ENCODE data around the gene KLHL3.

KLHL3 gene

DNA sequence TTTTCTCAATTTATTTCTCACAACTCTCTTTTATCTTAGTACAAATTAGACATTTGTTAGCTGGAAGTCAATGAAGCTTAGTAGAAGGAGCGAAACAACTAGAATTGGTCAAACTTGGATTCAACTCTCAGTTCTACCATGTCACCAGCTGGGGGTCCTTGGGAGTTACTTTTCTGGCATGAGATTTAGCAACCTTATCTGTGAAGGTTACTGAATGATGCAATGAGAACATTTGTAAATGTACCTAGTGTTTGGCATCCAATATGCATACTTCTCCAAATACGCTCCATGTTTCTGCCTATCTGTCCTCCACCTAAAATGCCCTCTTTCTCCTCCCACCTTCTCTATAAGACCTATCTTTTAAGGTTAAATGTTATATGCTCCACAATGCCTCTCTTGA is 12.0 kb upstream of the KLHL3 start:
- Histone ChIP-seq H3K4me1 (peaks cover 21% of the 10 kb centered on the region), H3K4me2 (no peak overlapping the region), H4K20me1 (peaks cover 73% of the 10 kb centered on the region), H3K4me3 (no peak overlapping the region), H3K36me3 (peaks cover 13% of the 10 kb centered on the region; the same call in 1 of the 2 replicates), H3K9me3 (no peaks in the 10 kb centered on the region), H3K27ac (no peak overlapping the region), H3K27me3 (no peaks in the 10 kb centered on the region), H3K9ac (no peak overlapping the region)
- no peak for TF ChIP-seq Cebpa-rat (IDR thresholded peaks at IDR 0.05)

DNA sequence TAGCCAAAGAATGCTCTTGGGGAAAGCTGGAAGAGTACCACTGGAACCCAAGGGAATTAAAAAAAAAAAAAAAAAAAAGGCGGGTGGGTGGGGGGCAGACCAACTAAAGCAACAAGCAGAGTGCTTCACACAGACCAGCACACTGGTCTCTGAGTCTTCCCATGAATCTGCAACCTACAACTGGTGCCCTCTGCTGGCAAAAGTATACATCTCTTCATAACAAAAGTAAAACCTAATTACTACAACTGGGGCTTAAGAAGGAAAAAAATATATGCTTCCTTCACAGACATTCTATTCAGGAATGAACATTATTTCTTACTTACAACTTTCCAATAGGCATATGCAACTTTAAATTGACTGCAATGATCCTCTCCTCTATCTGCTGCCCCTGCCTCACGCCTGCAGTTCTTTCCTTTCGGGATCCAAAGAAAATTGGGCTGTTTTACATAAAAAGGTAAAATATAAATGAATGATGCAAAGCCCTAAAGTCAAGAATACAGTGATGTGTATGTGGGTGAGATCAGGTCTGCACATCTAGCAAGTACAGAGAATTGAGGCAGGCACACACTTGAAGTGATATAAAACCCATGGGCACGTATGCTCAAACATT is 7.2 kb upstream of the KLHL3 start:
- Histone ChIP-seq H3K4me3 (no peak overlapping the region), H3K27ac (no peak overlapping the region), H4K20me1 (peaks cover 26% of the 10 kb centered on the region)

GRCh38 chr5:137741718-137742117 is 5.8 kb upstream of the KLHL3 start:
- Histone ChIP-seq H3K36me3 (no peaks in the 10 kb centered on the region), H4K20me1 (peaks cover 12% of the 10 kb centered on the region), H3K27ac (no peak overlapping the region), H3K9ac (no peak overlapping the region), H3K27me3 (no peaks in the 10 kb centered on the region), H3K4me1 (peaks cover 5% of the 10 kb centered on the region; the same call in 1 of the 2 replicates), H3K4me3 (no peak overlapping the region), H3K4me2 (no peak overlapping the region), H3K9me3 (peaks cover 5% of the 10 kb centered on the region; the same call in 1 of the 2 replicates)
- TF ChIP-seq Cebpa-rat (IDR thresholded peaks at IDR 0.05): no peak

More for the DNA sequence above, 7.2 kb upstream of the KLHL3 start:
- Histone ChIP-seq H3K36me3 (no peaks in the 10 kb centered on the region), H3K4me1 (no peaks in the 10 kb centered on the region), H3K4me2 (no peak overlapping the region), H3K27me3 (no peaks in the 10 kb centered on the region), H3K9ac (no peak overlapping the region), H3K9me3 (peaks cover 3% of the 10 kb centered on the region; the same call in 1 of the 2 replicates)
- TF ChIP-seq Cebpa-rat (IDR thresholded peaks at IDR 0.05): no peak

DNA sequence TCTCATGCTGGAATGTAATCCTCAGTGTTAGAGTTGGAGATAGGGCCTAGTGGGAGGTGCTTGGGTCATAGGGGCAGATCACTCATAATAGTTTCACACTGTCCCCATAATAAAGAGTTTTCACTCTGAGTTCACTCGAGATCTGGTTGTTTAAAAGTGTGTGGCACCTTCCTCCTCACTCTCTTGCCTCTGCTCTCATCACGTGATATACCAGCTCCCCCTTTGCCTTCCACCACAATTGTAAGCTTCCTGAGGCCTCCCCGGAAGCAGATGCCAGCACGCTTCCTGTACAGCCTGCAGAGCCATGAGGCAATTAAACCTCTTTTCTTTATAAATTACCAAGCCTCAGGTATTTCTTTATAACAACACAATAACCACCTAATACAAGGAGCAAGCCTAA is 3.8 kb upstream of the KLHL3 start:
- H3K4me3 ChIP-seq: no peak overlapping the region
- peaks cover 22% of the 10 kb centered on the region for H3K4me1 ChIP-seq
- H3K36me3 ChIP-seq: no peaks in the 10 kb centered on the region
- no peak overlapping the region for H3K27ac ChIP-seq
- H3K9me3 ChIP-seq: peaks cover 5% of the 10 kb centered on the region; the same call in 1 of the 2 replicates
- H3K27me3 ChIP-seq: no peaks in the 10 kb centered on the region
- TF ChIP-seq Cebpa-rat (IDR thresholded peaks at IDR 0.05): no peak
- no peak overlapping the region for H3K4me2 ChIP-seq
- H4K20me1 ChIP-seq: no peaks in the 10 kb centered on the region
- no peak overlapping the region for H3K9ac ChIP-seq

- H4K20me1 ChIP-seq: no peaks in the 10 kb centered on the region
- no peak for TF ChIP-seq Cebpa-rat (IDR thresholded peaks at IDR 0.05)
- no peak overlapping the region for H3K4me3 ChIP-seq
- no peak overlapping the region for H3K4me2 ChIP-seq
- peaks cover 5% of the 10 kb centered on the region; the same call in 1 of the 2 replicates for H3K9me3 ChIP-seq
- no peak overlapping the region for H3K27ac ChIP-seq
- H3K36me3 ChIP-seq: no peaks in the 10 kb centered on the region
- peaks cover 29% of the 10 kb centered on the region for H3K4me1 ChIP-seq
- H3K27me3 ChIP-seq: no peaks in the 10 kb centered on the region
- H3K9ac ChIP-seq: no peak overlapping the region
Measured at GRCh38 chr5:137738947-137739346, 3.1 kb upstream of the KLHL3 start.

- H3K27me3 ChIP-seq: no peaks in the 10 kb centered on the region
- H3K9ac ChIP-seq: no peak overlapping the region
- H4K20me1 ChIP-seq: no peaks in the 10 kb centered on the region
- TF ChIP-seq Cebpa-rat (IDR thresholded peaks at IDR 0.05): no peak
- no peak overlapping the region for H3K4me3 ChIP-seq
- no peak overlapping the region for H3K27ac ChIP-seq
- peaks cover 32% of the 10 kb centered on the region for H3K4me1 ChIP-seq
- peaks cover 5% of the 10 kb centered on the region; the same call in 1 of the 2 replicates for H3K9me3 ChIP-seq
- no peaks in the 10 kb centered on the region for H3K36me3 ChIP-seq
- no peak overlapping the region for H3K4me2 ChIP-seq
Measured at GRCh38 chr5:137737349-137738131, 1.7 kb upstream of the KLHL3 start.

DNA sequence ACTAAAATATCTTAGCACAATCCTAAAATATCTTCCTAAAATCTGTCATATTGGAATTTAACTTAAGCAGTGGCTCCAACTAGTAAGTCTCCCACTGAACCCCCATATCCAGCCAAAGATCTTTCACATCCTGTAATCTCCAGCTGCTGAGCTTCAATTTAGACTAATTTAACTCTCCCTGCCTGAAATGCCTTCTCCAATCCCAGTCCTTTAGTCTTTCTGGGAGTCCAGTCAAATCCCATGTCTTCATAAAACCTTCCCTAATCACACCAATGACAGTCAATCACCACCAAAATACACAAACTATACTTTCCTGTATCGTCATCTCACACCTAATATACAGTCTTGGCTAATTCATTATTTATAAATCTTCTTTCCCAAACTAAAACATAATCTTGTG is 607 bp upstream of the KLHL3 start:
- Histone ChIP-seq H4K20me1 (no peaks in the 10 kb centered on the region), H3K4me1 (peaks cover 32% of the 10 kb centered on the region), H3K9ac (no peak overlapping the region), H3K27me3 (no peaks in the 10 kb centered on the region), H3K4me2 (peak overlapping the region; percentile 85; the same call in 1 of the 2 replicates), H3K9me3 (peaks cover 5% of the 10 kb centered on the region; the same call in 1 of the 2 replicates), H3K4me3 (no peak overlapping the region), H3K36me3 (no peaks in the 10 kb centered on the region), H3K27ac (no peak overlapping the region)
- no peak for TF ChIP-seq Cebpa-rat (IDR thresholded peaks at IDR 0.05)

- Histone ChIP-seq H4K20me1 (no peaks in the 10 kb centered on the region), H3K36me3 (no peaks in the 10 kb centered on the region), H3K9ac (peak overlapping the region; percentile 79), H3K27me3 (no peaks in the 10 kb centered on the region), H3K4me2 (peak overlapping the region; percentile 85), H3K27ac (peak overlapping the region; percentile 57), H3K9me3 (peaks cover 5% of the 10 kb centered on the region; the same call in 1 of the 2 replicates), H3K4me3 (peak overlapping the region; percentile 66), H3K4me1 (peaks cover 32% of the 10 kb centered on the region)
- no peak for TF ChIP-seq Cebpa-rat (IDR thresholded peaks at IDR 0.05)
Measured at GRCh38 chr5:137734962-137735554, 831 bp downstream of the KLHL3 start.

- peak overlapping the region; percentile 66 for H3K4me3 ChIP-seq
- no peak overlapping the region for H3K27ac ChIP-seq
- H4K20me1 ChIP-seq: no peaks in the 10 kb centered on the region
- H3K9me3 ChIP-seq: peaks cover 5% of the 10 kb centered on the region; the same call in 1 of the 2 replicates
- H3K4me1 ChIP-seq: peaks cover 32% of the 10 kb centered on the region
- no peaks in the 10 kb centered on the region for H3K27me3 ChIP-seq
- TF ChIP-seq Cebpa-rat (IDR thresholded peaks at IDR 0.05): no peak
- H3K4me2 ChIP-seq: peak overlapping the region; percentile 85
- H3K36me3 ChIP-seq: no peaks in the 10 kb centered on the region
- H3K9ac ChIP-seq: peak overlapping the region; percentile 79; the same call in 1 of the 2 replicates
Measured at GRCh38 chr5:137734331-137734730, 1.6 kb downstream of the KLHL3 start.

Measured in BLaER1 (cell line).